Stimulated activated CD8-positive, alpha-beta memory T cell treated with anti-CD3 and anti-CD28 coated beads, Interleukin-15, amount 100 ng/mL, for 4 hours (primary cell): Measurements from ENCODE around the gene ALDOC.

ENCODE experiments used
- DNase-seq, 2 donors: peaks; one replicate each; pipeline ENCODE4 v3.0.0-alpha.2; 2020; ENCODE audit warnings: low read depth in 2 of 2

ALDOC gene

DNA sequence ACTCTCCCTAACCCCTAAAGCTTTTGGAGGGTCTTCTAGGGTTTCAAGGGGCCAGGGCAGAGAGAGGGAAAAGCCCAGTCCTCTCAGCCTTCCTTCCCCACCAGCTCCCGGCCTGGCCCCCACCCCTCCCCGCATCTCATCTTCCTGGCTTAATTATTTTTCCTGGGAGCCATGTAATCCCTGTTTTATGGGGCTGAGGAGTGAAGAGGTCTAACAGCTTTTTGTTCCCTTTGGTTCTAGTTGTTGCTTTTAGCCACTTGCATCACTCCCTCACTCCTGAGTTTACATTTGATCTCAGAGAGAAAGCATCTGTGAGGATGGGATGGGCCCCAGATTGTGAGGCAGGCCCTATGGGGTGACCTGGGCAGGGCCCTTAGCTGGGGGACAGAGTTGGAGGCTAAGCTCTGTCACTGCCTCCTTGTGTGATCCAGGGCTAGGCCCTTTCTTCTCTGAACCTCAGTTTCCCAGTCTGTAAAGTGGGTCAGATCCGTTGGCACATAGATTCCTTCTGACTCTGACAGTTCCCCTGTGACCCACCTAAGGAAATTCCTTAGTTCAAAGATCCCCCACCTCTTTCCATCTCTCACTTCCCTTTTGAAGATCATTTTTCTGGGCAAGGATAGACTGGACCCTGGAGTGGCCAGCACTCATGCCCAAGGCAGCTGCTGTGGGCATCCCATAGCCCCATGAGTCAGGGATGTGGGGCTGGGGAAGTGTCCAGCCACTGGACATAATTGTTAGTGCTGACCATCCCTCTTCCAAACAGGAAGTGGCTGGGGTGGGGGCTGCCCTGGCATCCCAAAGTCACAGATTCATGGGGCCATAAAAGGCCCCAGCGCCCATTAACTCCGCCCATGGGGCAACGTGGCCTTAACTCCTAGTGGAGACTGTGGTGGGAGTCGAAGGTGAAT is 44.4 kb downstream of the ALDOC start:
- no peak for DNase-seq

DNA sequence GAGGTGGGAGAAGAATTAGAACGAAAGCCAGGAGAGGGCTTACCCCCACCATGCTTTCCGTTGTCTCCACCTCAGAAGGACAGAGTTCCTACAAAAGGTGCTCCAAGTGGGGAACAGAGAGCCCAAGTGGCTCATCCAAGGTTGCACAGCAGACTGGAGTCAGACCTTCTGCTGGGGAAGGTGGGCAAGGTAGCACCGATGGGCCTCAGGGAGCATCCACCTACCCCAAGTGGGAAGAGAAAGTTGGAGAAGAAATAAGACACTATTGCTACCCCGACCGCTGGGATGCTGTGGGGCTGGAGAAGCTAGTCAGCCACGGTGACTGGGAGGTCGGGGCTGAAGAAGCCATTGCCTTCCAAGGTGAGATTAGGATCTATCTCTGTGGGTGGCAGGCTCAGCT is 45.8 kb downstream of the ALDOC start:
- no peak for DNase-seq

DNA sequence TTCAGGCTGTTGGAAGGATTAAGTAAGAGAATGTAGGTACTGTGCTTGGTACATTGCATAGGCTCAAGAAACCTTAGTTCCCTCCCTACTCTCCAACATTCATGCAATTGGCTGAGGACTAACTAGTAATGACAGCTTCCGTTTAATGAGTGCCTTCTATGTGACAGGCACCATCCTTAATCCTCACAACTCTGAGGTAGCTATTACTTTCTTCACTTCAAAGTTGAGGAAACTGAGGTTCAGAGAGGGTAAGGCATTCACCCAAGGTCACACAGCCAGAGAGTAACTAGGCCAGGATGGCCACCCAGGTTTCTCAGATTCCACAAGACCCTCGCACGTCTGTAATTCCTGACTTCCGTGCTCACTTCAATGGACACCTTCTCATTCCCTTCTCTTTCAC is 46.4 kb downstream of the ALDOC start:
- no peak for DNase-seq

DNA sequence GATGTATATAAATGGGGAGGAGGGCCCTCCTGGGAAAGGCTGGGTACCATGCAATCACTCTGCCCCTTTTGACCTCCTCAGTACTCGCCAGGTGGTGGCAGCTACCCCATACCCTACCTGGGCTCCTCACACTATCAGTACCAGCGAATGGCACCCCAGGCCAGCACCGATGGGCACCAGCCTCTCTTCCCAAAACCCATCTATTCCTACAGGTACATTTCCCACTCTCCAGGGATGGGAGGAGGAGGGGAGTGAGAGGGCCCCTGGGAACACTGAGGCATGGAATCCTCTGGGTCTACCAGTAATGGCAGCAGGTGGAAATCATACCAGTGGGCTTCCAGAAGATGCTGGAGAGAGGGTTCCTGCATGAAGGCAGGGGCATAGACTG is 47.7 kb downstream of the ALDOC start:
- DNase-seq, result no peak

DNA sequence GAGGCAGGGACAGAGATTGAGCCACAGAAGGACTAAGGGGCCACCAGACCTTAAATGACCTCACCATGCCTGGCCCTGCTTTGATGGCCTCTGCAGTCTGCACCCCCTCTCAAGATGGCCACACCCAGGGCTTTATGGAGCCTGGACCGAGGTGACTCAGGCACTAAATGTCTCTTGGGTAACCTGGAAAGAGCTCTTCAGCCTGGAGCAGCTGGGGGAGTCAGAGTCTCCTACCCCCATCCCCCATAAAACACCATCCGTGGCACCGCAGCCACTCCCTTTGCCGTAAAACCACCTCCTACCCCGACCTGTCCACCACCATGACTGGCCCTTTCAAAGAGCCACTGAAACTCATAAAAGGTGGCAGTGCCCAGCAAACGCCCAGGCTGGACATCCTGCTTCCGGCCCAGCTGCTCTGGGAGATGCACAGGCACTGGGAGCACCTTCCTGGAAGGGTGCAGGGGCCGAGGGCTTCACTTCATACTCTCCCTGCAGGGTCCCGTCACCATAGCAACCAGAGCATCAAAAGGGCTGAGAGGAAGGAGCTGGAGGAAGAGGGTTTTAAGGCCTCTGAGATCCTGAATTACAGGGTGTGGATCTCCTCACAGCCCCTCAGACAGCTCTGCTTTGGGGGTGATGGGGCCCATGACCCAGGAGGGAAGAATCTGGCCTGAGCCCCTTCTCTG is 48.2 kb downstream of the ALDOC start:
- no peak for DNase-seq

- DNase-seq, result no peak
Measured at GRCh38 chr17:28527859-28528258, 48.8 kb downstream of the ALDOC start.

DNA sequence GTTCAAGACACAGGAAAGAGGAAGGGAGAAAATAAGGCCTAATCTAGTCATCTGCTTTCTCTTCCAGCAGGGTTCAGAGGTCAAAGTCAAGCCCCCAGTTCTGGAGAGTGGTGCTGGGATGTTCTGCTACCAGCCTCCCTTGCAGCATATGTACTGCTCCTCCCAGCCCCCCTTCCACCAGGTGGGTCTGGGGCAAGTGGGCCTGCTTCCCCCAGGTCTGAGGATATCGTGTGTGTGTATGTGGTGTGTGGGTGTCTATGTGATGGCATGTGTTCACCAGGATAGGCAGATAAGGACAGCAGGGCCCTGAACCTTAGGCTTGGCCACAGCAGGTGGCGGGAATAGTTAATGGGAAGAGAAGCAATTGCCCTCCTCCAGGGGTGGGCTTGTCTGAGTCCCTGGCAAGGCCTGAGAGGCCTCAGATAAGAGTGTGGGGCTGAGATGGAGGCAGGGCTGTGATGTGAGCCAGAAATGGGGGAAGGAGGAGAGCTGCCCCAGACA is 49.5 kb downstream of the ALDOC start:
- no peak for DNase-seq

GRCh38 chr17:28526381-28526780 is 50.3 kb downstream of the ALDOC start:
- DNase-seq, result no peak

DNA sequence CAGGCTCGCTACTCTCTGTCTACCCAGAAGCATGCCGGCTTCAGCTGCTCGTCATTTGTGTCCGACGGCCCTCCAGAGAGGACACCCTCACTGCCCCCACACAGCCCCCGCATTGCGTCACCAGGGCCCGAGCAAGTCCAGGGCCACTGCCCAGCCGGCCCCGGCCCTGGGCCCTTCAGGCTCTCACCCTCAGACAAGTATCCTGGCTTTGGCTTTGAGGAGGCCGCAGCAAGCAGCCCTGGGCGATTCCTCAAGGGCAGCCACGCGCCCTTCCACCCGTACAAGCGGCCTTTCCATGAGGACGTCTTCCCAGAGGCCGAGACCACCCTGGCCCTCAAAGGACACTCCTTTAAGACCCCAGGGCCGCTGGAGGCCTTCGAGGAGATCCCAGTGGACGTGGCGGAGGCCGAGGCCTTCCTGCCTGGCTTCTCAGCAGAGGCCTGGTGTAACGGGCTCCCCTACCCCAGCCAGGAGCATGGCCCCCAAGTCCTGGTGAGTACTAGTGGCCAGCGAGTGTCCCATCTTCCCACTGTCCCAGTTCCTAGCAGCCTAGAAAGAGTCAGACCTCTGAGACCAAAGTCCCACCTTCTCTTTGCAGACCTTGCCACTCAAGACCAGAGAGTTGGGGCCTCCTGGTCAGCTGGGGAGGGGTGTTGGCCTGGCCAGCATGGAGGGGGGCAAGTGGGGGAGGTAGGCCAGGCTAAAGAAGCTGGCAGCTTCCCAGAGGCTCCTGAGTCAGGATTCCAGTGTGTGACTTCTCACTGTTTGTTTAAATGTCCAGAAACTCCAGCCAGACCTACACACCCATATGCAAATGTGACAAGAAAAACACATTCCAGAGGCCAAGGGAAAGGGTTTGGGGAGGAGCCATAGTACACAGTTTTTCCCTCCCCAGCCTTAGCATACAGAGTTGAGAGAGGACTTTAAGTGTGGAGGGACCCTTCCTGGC is 51.9 kb downstream of the ALDOC start:
- no peak for DNase-seq

DNA sequence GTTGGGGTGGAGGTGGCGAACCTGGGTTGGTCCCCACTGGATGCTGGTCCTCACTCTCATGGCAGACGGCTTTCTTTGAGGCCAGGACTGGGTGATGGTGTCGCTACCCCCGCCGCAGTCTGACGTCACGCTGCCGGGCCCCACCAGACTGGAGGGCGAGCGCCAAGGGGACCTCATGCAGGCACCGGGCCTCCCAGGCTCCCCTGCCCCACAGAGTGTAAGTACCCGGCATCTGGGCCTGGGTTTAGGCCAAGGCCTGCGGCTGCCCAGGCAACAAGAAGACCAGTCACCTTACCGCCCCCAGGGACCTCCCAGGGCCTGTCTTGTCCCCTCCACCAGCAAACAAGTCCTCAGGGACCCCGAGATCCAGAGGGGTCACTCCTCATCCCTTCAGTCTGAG is 52.8 kb downstream of the ALDOC start:
- DNase-seq, result no peak

DNA sequence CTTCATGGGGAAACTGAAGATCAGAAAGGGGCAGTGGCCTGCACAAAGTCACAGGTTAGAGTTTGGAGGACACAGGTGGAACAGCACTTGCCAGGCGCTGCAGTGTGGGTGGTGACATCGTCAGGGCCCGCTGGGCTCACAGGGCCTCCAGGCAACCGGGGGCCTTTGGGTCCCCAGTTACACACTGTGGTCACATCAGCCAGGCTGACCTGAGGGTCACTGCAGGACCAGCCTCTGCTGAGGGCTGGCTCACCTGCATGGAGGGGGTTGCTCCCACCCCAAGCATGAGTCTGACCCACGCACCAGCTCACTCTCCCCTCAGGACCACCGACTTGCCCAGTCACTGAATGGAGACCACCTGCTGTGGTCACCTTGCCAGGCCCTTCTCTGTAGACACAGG is 53.5 kb downstream of the ALDOC start:
- DNase-seq, result no peak
